Testis (tissue), 2 donors: Measurements from ENCODE around the gene PLXND1.

Experiments used
- POLR2A ChIP-seq: fragments of 450-650 bp; IDR thresholded peaks from one replicate; pipeline ENCODE4 v1.6.1; 2017; ENCODE audit warnings: antibody characterized with exemption, mild to moderate bottlenecking, moderate library complexity
- TF ChIP-seq, protein P1 (sequence below), 3 experiments: fragments of 450-650 bp in 2 of 3; fragments of 200-600 bp in 1 of 3; sonication (generic) in 1 of 3; IDR thresholded peaks; one replicate each; pipeline ENCODE4 v1.5.1; 2016 to 2019; ENCODE audit warnings: antibody characterized with exemption in 3 of 3, mild to moderate bottlenecking in 2 of 3, moderate library complexity in 1 of 3

DNA sequence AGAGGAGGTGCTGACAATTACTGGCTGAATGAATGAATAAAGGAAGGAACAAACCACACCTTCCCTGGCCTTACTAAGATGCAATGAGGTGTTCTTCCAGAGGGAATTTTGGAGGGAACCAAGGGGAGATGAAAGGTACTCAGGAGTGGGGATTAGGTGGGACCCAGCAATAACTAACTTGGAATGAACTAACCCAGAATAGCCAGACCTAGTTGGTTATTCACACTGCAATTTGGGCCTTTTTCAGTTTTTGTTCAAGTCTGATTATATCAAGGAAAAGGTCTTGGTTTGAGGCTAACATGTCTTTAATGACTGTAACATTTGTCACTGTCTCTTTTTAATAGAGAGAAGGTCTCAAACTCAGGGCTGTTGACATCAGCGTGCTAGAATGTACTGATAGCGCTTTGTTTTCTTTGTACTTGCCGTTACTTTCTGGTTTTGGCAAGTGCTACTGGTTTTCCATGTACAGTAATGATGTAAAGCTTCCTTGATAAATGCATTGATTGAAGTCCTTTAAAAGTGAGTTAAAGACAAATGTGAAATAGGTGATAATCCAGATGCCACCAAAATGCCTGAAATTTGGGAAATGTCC lies 3.2 kb upstream of the PLXND1 start:
- TF ChIP-seq, protein P1, sequence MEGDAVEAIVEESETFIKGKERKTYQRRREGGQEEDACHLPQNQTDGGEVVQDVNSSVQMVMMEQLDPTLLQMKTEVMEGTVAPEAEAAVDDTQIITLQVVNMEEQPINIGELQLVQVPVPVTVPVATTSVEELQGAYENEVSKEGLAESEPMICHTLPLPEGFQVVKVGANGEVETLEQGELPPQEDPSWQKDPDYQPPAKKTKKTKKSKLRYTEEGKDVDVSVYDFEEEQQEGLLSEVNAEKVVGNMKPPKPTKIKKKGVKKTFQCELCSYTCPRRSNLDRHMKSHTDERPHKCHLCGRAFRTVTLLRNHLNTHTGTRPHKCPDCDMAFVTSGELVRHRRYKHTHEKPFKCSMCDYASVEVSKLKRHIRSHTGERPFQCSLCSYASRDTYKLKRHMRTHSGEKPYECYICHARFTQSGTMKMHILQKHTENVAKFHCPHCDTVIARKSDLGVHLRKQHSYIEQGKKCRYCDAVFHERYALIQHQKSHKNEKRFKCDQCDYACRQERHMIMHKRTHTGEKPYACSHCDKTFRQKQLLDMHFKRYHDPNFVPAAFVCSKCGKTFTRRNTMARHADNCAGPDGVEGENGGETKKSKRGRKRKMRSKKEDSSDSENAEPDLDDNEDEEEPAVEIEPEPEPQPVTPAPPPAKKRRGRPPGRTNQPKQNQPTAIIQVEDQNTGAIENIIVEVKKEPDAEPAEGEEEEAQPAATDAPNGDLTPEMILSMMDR (IDR thresholded peaks at IDR 0.05) = no peak
- TF ChIP-seq POLR2A = no peak
